Measurements from ENCODE around the gene LYL1.

LYL1 gene

DNA sequence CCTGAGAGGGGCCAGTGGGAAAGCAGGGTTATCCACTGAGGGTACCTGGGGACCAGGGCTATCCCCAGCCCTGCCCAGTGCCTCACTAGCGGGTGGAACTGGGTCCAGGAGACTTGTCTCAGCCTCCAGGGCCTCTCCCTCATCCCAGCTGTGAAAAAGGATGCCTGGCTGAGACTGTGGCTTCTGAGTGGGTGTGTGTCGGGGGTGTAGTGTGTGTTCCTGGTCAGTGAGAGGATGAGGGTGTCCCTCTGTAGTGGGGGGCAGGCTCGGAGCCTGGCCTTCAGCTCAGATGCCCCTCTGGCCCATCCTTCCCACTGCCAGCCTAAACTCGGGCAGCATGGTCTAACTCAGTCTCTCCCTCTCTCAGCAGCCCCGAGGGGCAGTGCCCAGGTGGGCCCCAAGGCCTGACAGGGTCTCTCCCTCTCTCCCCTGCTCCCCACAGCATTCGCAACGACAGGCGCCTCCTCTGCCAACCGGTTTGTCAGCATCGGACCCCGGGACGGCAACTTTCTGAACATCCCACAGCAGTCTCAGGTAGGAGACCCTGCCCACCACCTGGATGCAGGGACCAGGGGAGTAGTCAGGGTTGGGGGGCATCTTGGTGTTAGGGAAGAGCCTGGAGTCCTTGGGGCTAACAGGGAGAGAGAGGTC lies 12.7 kb downstream of the LYL1 start:
- H3K4me1 ChIP-seq (ENCODE audit: insufficient read depth, insufficient read length): peaks cover 27% of the 10 kb centered on the region
- no peak overlapping the region for H3K4me3 ChIP-seq (ENCODE audit: insufficient read length, low read depth)
- TF ChIP-seq SUZ12 (IDR thresholded peaks at IDR 0.05; ENCODE audit: extremely low read depth, insufficient read depth, insufficient read length) (no peak), ZNF274 (IDR thresholded peaks at IDR 0.05; ENCODE audit: low read depth, low read length) (no peak), YY1 (IDR thresholded peaks at IDR 0.05; ENCODE audit: insufficient read depth, insufficient read length) (no peak)
- no peaks in the 10 kb centered on the region for H3K9me3 ChIP-seq (ENCODE audit: insufficient read depth, low read length)
- no peaks in the 10 kb centered on the region for H3K36me3 ChIP-seq (ENCODE audit: insufficient read depth, insufficient read length, low read length)
- no peak overlapping the region for H3K9ac ChIP-seq (ENCODE audit: insufficient read length, low read depth)
- H3K27me3 ChIP-seq (ENCODE audit: insufficient read depth, insufficient read length): peaks cover 25% of the 10 kb centered on the region
- no peak for DNase-seq (ENCODE audit: low read depth, low spot score)

DNA sequence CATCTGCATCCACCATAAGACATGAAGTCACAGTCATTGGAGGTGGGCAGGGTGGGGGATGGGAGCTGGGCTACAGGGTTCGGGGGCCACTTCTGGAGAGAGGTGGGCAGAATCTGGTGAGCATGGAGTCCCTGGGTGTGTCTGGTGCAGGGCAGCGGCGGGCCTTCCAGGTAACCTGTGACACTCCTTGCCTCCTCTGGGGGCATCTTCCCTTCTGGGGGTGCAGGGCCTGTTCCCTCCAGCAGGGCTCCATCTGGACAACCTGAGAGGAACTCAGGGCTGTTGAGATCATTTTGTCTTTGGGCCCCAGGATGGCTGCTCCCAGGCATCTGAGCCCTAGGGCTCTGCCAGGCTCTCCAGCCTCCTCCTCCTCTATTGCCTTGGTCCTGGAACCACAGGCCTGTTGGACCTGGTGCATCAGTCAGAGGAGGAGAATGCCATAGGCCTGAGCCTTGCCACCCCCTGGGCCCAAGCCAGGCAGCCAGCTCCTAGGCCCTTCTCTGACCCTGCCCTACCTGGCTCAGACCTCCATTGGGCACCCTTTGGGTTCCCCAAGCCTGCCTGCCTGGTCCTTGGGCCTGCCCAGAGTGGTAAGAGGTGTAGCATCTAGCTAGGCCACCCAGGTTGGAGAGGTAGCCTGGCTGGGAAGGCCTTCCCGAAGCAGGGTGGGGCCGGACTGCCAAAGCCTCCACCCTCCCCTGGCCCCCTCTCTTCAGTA lies 13.4 kb downstream of the LYL1 start:
- Histone ChIP-seq H3K9me3 (ENCODE audit: insufficient read depth, low read length) (no peaks in the 10 kb centered on the region), H3K27me3 (ENCODE audit: insufficient read depth, insufficient read length) (peaks cover 21% of the 10 kb centered on the region), H3K36me3 (ENCODE audit: insufficient read depth, insufficient read length, low read length) (no peaks in the 10 kb centered on the region), H3K4me3 (ENCODE audit: insufficient read length, low read depth) (no peak overlapping the region), H3K4me1 (ENCODE audit: insufficient read depth, insufficient read length) (peaks cover 24% of the 10 kb centered on the region), H3K9ac (ENCODE audit: insufficient read length, low read depth) (no peak overlapping the region)
- TF ChIP-seq YY1 (IDR thresholded peaks at IDR 0.05; ENCODE audit: insufficient read depth, insufficient read length): no peak
- no peak for TF ChIP-seq SUZ12 (IDR thresholded peaks at IDR 0.05; ENCODE audit: extremely low read depth, insufficient read depth, insufficient read length)
- TF ChIP-seq ZNF274 (IDR thresholded peaks at IDR 0.05; ENCODE audit: low read depth, low read length): no peak
- no peak for DNase-seq (ENCODE audit: low read depth, low spot score)

GRCh38 chr19:13087795-13088537 lies 14.7 kb downstream of the LYL1 start:
- Histone ChIP-seq H3K36me3 (ENCODE audit: insufficient read depth, insufficient read length, low read length) (no peaks in the 10 kb centered on the region), H3K4me3 (ENCODE audit: insufficient read length, low read depth) (no peak overlapping the region), H3K9me3 (ENCODE audit: insufficient read depth, low read length) (no peaks in the 10 kb centered on the region), H3K9ac (ENCODE audit: insufficient read length, low read depth) (no peak overlapping the region), H3K27me3 (ENCODE audit: insufficient read depth, insufficient read length) (peaks cover 15% of the 10 kb centered on the region), H3K4me1 (ENCODE audit: insufficient read depth, insufficient read length) (peaks cover 26% of the 10 kb centered on the region)
- no peak for TF ChIP-seq SUZ12 (IDR thresholded peaks at IDR 0.05; ENCODE audit: extremely low read depth, insufficient read depth, insufficient read length)
- no peak for TF ChIP-seq ZNF274 (IDR thresholded peaks at IDR 0.05; ENCODE audit: low read depth, low read length)
- no peak for TF ChIP-seq YY1 (IDR thresholded peaks at IDR 0.05; ENCODE audit: insufficient read depth, insufficient read length)
- no peak for DNase-seq (ENCODE audit: low read depth, low spot score)

DNA sequence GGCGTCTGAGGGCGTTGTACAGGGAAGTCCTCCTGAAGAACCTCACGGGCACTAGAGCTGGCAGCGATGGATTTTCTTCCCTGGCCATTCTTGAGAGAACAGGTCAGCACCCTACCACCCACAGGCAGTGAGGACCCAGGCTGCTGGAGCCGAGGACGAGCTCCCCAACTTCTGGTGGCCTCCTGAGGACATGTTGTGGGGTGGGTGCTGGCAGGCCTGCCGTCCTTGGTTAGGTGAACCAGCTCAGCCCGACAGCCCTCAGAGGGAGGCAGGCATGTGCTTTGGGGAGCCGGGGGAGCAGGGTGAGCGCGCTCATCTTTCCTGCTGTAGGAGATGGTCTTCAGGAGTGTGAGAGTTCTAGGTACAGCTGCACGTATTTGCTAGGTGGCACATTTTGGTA lies 15.4 kb downstream of the LYL1 start:
- Histone ChIP-seq H3K36me3 (ENCODE audit: insufficient read depth, insufficient read length, low read length) (no peaks in the 10 kb centered on the region), H3K27me3 (ENCODE audit: insufficient read depth, insufficient read length) (peaks cover 9% of the 10 kb centered on the region), H3K9me3 (ENCODE audit: insufficient read depth, low read length) (no peaks in the 10 kb centered on the region), H3K9ac (ENCODE audit: insufficient read length, low read depth) (no peak overlapping the region), H3K4me1 (ENCODE audit: insufficient read depth, insufficient read length) (peaks cover 26% of the 10 kb centered on the region), H3K4me3 (ENCODE audit: insufficient read length, low read depth) (no peak overlapping the region)
- no peak for DNase-seq (ENCODE audit: low read depth, low spot score)
- no peak for TF ChIP-seq SUZ12 (IDR thresholded peaks at IDR 0.05; ENCODE audit: extremely low read depth, insufficient read depth, insufficient read length)
- TF ChIP-seq ZNF274 (IDR thresholded peaks at IDR 0.05; ENCODE audit: low read depth, low read length): no peak
- no peak for TF ChIP-seq YY1 (IDR thresholded peaks at IDR 0.05; ENCODE audit: insufficient read depth, insufficient read length)

DNA sequence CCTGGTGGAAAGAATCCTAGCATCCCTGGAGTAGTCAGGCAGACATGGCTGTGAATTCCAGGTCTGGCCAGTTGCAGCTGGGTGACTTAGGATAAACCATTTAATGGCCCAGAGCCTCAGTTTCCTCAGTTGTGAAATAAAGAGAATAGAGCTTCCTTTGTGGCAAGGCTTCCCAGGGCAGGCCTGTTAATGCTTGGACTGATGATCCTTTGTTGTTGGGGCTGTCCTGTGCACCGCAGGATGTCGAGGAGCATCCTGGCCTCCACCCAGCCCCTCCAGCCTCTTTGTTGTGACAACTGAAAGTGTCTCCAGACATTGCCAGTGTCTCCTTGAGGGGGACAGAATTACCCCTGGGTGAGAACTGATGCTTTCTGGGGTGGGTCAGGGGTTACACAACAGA lies 16.3 kb downstream of the LYL1 start:
- Histone ChIP-seq H3K27me3 (ENCODE audit: insufficient read depth, insufficient read length) (peaks cover 6% of the 10 kb centered on the region), H3K4me1 (ENCODE audit: insufficient read depth, insufficient read length) (peaks cover 24% of the 10 kb centered on the region), H3K9me3 (ENCODE audit: insufficient read depth, low read length) (no peaks in the 10 kb centered on the region), H3K4me3 (ENCODE audit: insufficient read length, low read depth) (no peak overlapping the region), H3K36me3 (ENCODE audit: insufficient read depth, insufficient read length, low read length) (no peaks in the 10 kb centered on the region), H3K9ac (ENCODE audit: insufficient read length, low read depth) (no peak overlapping the region)
- TF ChIP-seq SUZ12 (IDR thresholded peaks at IDR 0.05; ENCODE audit: extremely low read depth, insufficient read depth, insufficient read length): no peak
- no peak for TF ChIP-seq ZNF274 (IDR thresholded peaks at IDR 0.05; ENCODE audit: low read depth, low read length)
- TF ChIP-seq YY1 (IDR thresholded peaks at IDR 0.05; ENCODE audit: insufficient read depth, insufficient read length): no peak
- DNase-seq (ENCODE audit: low read depth, low spot score): no peak

DNA sequence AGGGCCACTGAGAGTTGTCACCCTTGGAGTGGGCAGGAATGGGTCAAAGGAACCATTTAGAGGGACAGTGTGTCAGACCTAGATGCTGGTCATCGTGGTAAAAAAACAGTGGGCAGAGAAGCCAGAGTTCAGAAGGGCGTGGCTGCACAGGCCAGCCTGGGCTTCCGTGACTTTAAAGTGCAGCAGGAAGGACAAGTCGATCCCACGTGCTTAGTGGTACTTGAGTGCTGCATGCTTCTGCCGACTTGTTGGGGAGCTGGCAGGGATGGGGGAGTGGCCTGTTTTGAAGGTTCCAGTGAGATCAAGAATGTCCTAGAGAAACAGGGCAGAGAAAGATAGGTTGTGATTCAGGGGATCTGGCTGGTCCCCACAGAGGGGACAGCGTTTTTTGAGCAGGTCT lies 17.0 kb downstream of the LYL1 start:
- no peak for TF ChIP-seq YY1 (IDR thresholded peaks at IDR 0.05; ENCODE audit: insufficient read depth, insufficient read length)
- no peak for TF ChIP-seq SUZ12 (IDR thresholded peaks at IDR 0.05; ENCODE audit: extremely low read depth, insufficient read depth, insufficient read length)
- no peak for TF ChIP-seq ZNF274 (IDR thresholded peaks at IDR 0.05; ENCODE audit: low read depth, low read length)
- Histone ChIP-seq H3K27me3 (ENCODE audit: insufficient read depth, insufficient read length) (peaks cover 6% of the 10 kb centered on the region), H3K4me3 (ENCODE audit: insufficient read length, low read depth) (no peak overlapping the region), H3K4me1 (ENCODE audit: insufficient read depth, insufficient read length) (peaks cover 22% of the 10 kb centered on the region), H3K9ac (ENCODE audit: insufficient read length, low read depth) (no peak overlapping the region), H3K36me3 (ENCODE audit: insufficient read depth, insufficient read length, low read length) (no peaks in the 10 kb centered on the region), H3K9me3 (ENCODE audit: insufficient read depth, low read length) (no peaks in the 10 kb centered on the region)
- DNase-seq (ENCODE audit: low read depth, low spot score): no peak

GRCh38 chr19:13083627-13084026 lies 19.0 kb downstream of the LYL1 start:
- Histone ChIP-seq H3K4me3 (ENCODE audit: insufficient read length, low read depth) (no peak overlapping the region), H3K36me3 (ENCODE audit: insufficient read depth, insufficient read length, low read length) (no peaks in the 10 kb centered on the region), H3K27me3 (ENCODE audit: insufficient read depth, insufficient read length) (peaks cover 3% of the 10 kb centered on the region), H3K9me3 (ENCODE audit: insufficient read depth, low read length) (no peaks in the 10 kb centered on the region), H3K9ac (ENCODE audit: insufficient read length, low read depth) (no peak overlapping the region), H3K4me1 (ENCODE audit: insufficient read depth, insufficient read length) (peaks cover 31% of the 10 kb centered on the region)
- TF ChIP-seq ZNF274 (IDR thresholded peaks at IDR 0.05; ENCODE audit: low read depth, low read length): no peak
- TF ChIP-seq SUZ12 (IDR thresholded peaks at IDR 0.05; ENCODE audit: extremely low read depth, insufficient read depth, insufficient read length): no peak
- no peak for TF ChIP-seq YY1 (IDR thresholded peaks at IDR 0.05; ENCODE audit: insufficient read depth, insufficient read length)
- DNase-seq (ENCODE audit: low read depth, low spot score): no peak

Measured in NT2/D1 (cell line).